Hindlimb muscle (tissue), 1 donor: Measurements from ENCODE around the gene HSPH1. TPM values are rescaled to one million over a fixed set of nuclear protein-coding genes. Genes with fewer than 3 reads are reported as not detected.
A peak's percentile ranks its signal among the peaks of the same experiment; 100 is the strongest.

Source experiments
- DNase-seq: peaks from one replicate; pipeline ENCODE4 v3.0.0-alpha.2; 2013
- polyA plus RNA-seq: library from polyadenylated mRNA; unstranded; fragments of 120-200 nt; gene quantifications from one replicate; pipeline ENCODE4 v1.2.1, GENCODE V29; 2013; ENCODE audit not compliant: insufficient read length

The HSPH1 gene
- polyA plus RNA-seq, 1 donor = 57.6 TPM

DNA sequence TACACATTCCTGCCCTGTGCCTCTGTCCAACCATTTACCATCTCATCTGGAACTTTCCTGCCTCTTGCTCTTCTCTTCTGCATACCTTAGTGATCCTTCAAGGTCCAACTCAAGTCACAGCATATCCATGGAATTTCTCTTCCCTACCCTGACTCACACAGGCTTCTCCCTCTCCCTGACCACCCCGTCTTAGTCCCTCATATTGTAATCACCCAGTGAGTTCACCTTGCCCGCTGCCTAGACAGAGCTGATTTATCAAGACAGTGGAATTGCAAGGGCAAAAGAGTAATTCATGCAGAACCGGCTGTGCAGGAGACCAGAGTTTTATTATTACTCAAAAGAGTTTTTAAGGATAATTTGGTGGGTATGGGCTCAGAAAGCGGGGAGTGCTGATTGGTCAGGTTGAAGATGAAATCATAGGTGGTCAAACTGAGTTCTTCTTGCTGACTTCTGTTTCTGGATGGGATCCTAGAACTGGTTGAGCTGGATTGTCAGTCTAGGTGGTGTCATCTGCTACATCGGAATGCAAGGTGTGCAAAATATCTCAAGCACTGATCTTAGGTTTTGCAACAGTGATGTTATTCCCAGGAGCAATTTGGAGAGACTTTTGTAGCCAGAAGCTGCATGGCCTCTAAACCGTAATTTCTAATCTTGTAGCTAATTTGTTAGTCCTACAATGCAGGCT lies 67.2 kb downstream of the HSPH1 start:
- DNase-seq = no peak

DNA sequence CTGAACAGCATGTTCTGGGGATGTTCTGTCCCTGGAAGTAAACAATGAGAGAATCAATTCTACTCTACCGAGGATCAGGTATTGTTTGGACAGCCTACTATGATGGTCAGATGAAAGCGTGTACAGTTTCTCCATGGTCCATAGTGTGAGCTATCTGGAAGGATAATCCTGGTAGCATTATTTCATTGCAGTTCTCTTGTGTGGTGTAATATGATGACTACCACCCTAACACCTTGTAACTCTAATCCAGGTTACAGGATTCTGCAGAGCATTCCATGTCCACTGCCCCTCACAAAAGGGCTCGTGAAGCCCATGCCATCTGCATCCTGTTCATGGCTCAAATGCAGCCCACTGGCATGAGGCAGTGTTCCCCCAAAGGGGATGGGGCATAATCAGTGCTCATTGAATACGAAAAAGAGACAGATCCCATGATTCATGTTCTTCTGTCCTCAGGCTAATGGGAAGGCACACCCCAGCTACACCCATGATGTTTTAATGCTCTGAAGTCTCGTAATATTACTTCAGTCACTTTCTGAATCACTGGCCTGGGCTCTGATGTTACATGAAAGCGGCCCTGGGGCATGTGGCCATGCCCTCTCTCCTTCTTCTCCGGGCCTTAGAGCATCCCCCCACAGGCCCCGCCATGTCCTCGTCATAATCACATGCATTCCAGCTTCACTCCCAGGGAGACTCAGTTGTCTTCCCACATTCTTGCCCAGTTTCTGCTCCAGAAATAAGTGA lies 68.4 kb downstream of the HSPH1 start:
- no peak for DNase-seq

DNA sequence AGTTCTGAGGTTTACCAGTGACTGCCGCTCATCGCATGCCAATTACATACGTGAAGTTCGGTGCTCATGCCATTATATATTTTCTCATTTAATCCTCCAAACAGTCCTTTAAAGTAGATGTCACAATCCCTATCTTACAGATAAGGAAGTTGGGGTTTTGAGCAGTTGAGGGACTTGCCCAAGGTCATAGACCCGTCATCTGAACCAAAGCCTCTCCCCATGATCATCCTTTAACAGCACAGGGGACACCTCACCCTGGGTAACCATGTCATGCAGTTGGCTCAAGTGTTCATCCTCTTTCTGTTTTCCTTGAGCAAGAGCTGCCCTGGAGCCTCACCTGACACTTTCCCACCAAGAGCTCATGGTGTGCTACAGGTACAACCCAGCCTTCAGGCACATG lies 69.1 kb downstream of the HSPH1 start:
- DNase-seq = no peak

DNA sequence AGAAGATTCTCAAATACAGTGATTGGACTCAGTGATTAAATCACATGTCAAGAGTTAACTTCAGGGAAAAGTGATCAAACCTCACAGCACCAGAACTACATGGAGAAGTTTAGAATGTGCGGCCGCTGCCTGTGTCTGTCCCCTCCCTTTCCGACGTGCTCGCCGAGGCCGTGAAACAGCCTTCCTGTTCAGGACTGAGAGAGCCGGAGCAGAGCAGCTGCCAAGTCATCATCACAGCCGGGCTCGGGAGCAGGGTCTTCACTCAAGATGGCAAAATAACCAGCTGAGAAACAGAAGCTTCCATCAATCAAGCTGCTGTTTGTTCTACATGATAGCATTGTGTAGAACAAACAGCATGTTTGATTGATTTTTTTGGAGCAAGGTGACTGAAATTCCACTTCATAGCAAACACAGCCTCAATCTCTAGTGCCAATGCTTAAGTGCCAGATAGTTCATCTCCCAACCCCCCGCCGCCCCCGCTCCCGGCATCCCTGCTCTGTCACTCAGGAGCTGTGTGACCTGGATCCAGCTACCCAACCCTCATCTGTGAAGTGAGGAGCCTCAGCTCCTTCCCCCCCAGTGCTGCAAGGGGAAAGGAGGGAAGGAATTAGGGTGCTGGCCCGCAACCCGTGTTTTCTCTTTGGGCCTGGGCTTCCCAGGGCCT lies 70.6 kb downstream of the HSPH1 start:
- DNase-seq = peak; percentile 26

DNA sequence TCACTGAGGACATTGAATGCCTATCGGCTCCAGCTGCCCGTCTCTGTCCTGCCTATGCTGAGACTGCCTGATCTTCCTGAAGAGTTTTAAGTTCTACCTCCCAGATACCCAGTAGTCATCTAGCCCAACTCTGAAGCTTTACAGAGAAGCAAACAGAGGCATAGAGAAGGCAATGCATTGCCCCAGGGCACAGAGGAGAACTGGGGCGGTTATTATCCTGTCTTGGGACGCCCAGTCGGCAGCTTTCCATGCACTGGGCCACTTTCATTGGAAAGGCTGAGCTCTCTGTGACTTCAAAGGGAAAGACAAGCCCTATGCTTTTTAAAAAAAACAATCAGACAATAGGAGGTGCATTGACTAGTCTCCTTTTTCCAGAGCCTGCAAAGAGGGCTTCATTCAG lies 71.6 kb downstream of the HSPH1 start:
- no peak for DNase-seq

DNA sequence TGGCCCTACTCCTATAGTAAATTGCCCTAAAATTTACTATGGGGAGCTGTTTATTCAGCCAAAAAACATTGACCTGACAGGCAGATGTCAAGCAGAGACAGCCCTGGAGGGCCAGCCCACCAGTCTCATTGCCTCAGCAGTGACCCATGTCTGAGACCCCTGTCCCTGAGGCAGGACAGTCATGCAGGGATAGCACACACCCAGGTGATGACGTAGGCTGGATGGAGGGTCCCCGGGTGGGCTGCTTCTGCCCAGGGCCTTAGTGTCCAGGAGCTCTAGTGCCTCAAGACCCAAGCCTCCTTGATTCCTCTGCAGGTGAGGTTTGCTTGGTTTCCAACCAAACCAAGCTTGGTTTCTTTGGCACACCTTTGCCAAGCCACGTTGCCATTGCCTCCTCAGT lies 72.1 kb downstream of the HSPH1 start:
- no peak for DNase-seq

DNA sequence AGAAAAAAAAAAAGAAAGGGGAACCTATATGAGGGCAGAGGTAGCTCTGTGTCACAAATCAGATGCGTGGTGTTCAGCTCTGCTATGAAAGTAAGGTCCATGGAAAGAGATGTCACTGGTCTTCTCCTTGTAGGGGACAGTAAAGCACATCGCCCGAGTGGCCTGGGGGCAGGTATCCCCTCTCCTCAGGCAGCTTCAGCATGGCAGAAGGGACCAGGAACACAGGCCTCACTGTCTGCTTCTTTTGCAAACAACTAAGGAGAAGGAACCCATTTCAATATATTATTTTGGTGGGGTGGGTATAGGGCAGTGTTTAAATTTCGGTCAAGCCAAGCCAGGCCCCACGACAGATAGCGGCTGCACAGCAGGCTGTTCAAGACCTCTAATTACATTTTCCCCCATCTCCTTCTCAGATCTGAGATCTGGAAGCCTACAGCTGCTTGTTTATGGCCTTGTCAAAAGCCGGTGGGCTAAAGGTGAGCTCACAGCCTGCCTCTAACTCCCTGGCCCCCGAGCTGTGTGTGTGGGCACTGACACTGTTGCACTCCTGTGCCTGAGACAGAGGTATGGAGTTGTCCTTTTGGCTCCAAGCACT lies 72.8 kb downstream of the HSPH1 start:
- DNase-seq = no peak

Other genes starting within 250 kb of the HSPH1 start
- not detected for gene TEX26, start 229.2 kb downstream of the HSPH1 start, polyA plus RNA-seq
- 17.4 TPM for gene B3GLCT, start 38.1 kb upstream of the HSPH1 start, polyA plus RNA-seq